DND-41 (cell line): ENCODE results near the gene GLTPD2.

Experiments
- EZH2 ChIP-seq: IDR thresholded peaks from 3 replicates; pipeline ENCODE4 v1.6.1; 2012; ENCODE audit warnings: borderline replicate concordance, low read depth, mild to moderate bottlenecking, moderate library complexity, low read length, inconsistent platforms; ENCODE audit not compliant: severe bottlenecking
- TF ChIP-seq, protein P1 (sequence below): IDR thresholded peaks from 2 replicates; pipeline ENCODE4 v1.5.1; 2012; ENCODE audit warnings: borderline replicate concordance, low read length, moderate library complexity, mild to moderate bottlenecking; ENCODE audit not compliant: poor library complexity, severe bottlenecking; ENCODE audit errors: extremely low read depth

DNA sequence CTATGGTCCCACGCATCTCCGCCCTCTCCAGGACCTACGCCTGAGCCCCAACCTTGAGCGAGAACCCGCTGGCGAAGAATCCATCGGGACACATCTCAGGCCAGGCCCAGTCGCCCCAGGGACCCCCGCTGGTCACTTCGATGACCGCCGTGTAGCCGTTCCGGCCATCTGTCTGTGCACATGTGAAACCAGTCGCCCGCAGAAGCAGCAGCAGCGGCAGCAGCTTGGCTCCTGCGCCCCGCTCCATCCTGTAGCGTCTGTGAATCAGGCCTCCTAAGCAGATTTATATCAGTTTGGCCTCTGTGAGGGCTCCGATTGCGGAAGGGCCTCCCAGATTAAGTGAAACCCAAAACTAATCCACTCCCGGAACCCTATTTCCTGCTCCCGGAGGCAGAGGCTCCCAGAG is 2.7 kb upstream of the GLTPD2 start, which contains the start of gene VMO1:
- TF ChIP-seq, protein P1, sequence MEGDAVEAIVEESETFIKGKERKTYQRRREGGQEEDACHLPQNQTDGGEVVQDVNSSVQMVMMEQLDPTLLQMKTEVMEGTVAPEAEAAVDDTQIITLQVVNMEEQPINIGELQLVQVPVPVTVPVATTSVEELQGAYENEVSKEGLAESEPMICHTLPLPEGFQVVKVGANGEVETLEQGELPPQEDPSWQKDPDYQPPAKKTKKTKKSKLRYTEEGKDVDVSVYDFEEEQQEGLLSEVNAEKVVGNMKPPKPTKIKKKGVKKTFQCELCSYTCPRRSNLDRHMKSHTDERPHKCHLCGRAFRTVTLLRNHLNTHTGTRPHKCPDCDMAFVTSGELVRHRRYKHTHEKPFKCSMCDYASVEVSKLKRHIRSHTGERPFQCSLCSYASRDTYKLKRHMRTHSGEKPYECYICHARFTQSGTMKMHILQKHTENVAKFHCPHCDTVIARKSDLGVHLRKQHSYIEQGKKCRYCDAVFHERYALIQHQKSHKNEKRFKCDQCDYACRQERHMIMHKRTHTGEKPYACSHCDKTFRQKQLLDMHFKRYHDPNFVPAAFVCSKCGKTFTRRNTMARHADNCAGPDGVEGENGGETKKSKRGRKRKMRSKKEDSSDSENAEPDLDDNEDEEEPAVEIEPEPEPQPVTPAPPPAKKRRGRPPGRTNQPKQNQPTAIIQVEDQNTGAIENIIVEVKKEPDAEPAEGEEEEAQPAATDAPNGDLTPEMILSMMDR: no peak
- TF ChIP-seq EZH2: no peak
